SK-N-SH (cell line): ENCODE data around the gene C7orf33. TPM values are rescaled to one million over a fixed set of nuclear protein-coding genes. Genes with fewer than 3 reads are reported as not detected.

Experiments
- CTCF ChIA-PET: fragments of 300-600, 350-600 bp; formaldehyde crosslinking; extraction: SDS; loops from one replicate; lab custom pipeline; 2021; lab: Yijun Ruan, JAX
- POLR2A ChIA-PET: fragments of 350-600 bp; sonication (Branson Sonifier 250); formaldehyde crosslinking; extraction: SDS; loops from one replicate; lab custom pipeline; 2020; ENCODE audit warnings: antibody characterized with exemption, inconsistent platforms; lab: Yijun Ruan, JAX
- DNase-seq: peaks from one replicate; pipeline ENCODE4 v3.0.0; 2012
- H2AFZ ChIP-seq: fragments of 200-600 bp; sonication (generic); 2 replicates; pipeline ENCODE4 v1.8.1; 2016; ENCODE audit warnings: antibody characterized with exemption, mild to moderate bottlenecking, low read depth
- H3F3A ChIP-seq: fragments of 200-600 bp; sonication (generic); replicated peaks from 2 replicates; pipeline ENCODE3; 2016; ENCODE audit warnings: antibody characterized with exemption, mild to moderate bottlenecking; ENCODE audit not compliant: insufficient read depth
- H3K27ac ChIP-seq, 2 experiments: fragments of 200-500 bp in 1 of 2; fragments of 200-600 bp in 1 of 2; sonication (Bioruptor generic) in 1 of 2; sonication (generic), shearing (Covaris generic) in 1 of 2; 2 replicates each; pipeline versions ENCODE4 v1.5.1 to v1.6.1; 2014 to 2016; ENCODE audit warnings: low read depth in 2 of 2, inconsistent platforms in 1 of 2, low read length in 1 of 2, mild to moderate bottlenecking in 1 of 2, mixed read lengths in 1 of 2
- H3K27me3 ChIP-seq: fragments of 200-600 bp; sonication (generic), shearing (Covaris generic); 2 replicates; pipeline ENCODE4 v1.6.1; 2016; ENCODE audit warnings: mixed run types; ENCODE audit not compliant: insufficient read depth
- H3K36me3 ChIP-seq, 2 experiments: fragments of 200-500 bp in 1 of 2; fragments of 200-600 bp in 1 of 2; sonication (Bioruptor generic) in 1 of 2; sonication (generic) in 1 of 2; replicated peaks in 1 of 2; 2 replicates each; pipeline versions ENCODE3 to v1.5.1; 2014 to 2016; ENCODE audit warnings: low read length in 1 of 2, mild to moderate bottlenecking in 1 of 2; ENCODE audit not compliant: insufficient read depth in 2 of 2, control insufficient read depth in 1 of 2
- H3K4me1 ChIP-seq, 2 experiments: fragments of 200-500 bp in 1 of 2; fragments of 200-600 bp in 1 of 2; sonication (Bioruptor generic) in 1 of 2; sonication (generic), shearing (Covaris generic) in 1 of 2; 2 replicates each; pipeline versions ENCODE4 v1.5.1 to v1.6.1; 2014 to 2016; ENCODE audit warnings: low read depth in 1 of 2, low read length in 1 of 2, mixed run types in 1 of 2; ENCODE audit not compliant: insufficient read depth in 2 of 2, control insufficient read depth in 1 of 2
- H3K4me2 ChIP-seq: fragments of 200-600 bp; sonication (generic), shearing (Covaris generic); 2 replicates; pipeline ENCODE4 v1.6.1; 2017; ENCODE audit warnings: mixed run types
- H3K4me3 ChIP-seq, 2 experiments: fragments of 200-500 bp in 1 of 2; fragments of 200-600 bp in 1 of 2; sonication (Bioruptor generic) in 1 of 2; sonication (generic), shearing (Covaris generic) in 1 of 2; 2 replicates each; pipeline versions ENCODE4 v1.5.1 to v1.8.1; 2014 to 2016; ENCODE audit warnings: low read depth in 2 of 2, inconsistent platforms in 1 of 2, low read length in 1 of 2, mild to moderate bottlenecking in 1 of 2, mixed read lengths in 1 of 2, moderate library complexity in 1 of 2
- H3K79me2 ChIP-seq: fragments of 200-600 bp; sonication (generic); 2 replicates; pipeline ENCODE4 v1.8.1; 2017; ENCODE audit warnings: mild to moderate bottlenecking; ENCODE audit not compliant: insufficient read depth
- H3K9ac ChIP-seq: fragments of 200-600 bp; sonication (generic); 2 replicates; pipeline ENCODE4 v1.6.1; 2017; ENCODE audit warnings: mixed run types
- H3K9me2 ChIP-seq: fragments of 200-600 bp; sonication (generic); 2 replicates; pipeline ENCODE4 v1.6.1; 2017; ENCODE audit warnings: mixed run types
- H3K9me3 ChIP-seq: fragments of 200-600 bp; sonication (generic); 2 replicates; pipeline ENCODE4 v1.6.1; 2017; ENCODE audit warnings: mixed run types, mild to moderate bottlenecking, moderate library complexity
- H4K20me1 ChIP-seq: fragments of 200-600 bp; sonication (generic); 2 replicates; pipeline ENCODE4 v1.6.1; 2017; ENCODE audit warnings: mild to moderate bottlenecking, mixed run types; ENCODE audit not compliant: insufficient read depth
- EP300 ChIP-seq, 2 experiments: IDR thresholded peaks; 2 replicates each; pipeline versions ENCODE4 v1.4.0 to v1.6.1; 2012; ENCODE audit warnings: borderline replicate concordance in 1 of 2, low read depth in 1 of 2, low read length in 1 of 2
- NFIC ChIP-seq: IDR thresholded peaks from 2 replicates; pipeline ENCODE4 v1.4.0; 2012; ENCODE audit warnings: borderline replicate concordance
- PBX3 ChIP-seq: IDR thresholded peaks from 2 replicates; pipeline ENCODE4; 2012
- RXRA ChIP-seq: IDR thresholded peaks from 2 replicates; pipeline ENCODE4 v1.4.0; 2012; ENCODE audit warnings: low read depth, mild to moderate bottlenecking, borderline replicate concordance
- WGBS: methylation state at CpG from one replicate; pipeline ENCODE4 v1.1.6; 2017; ENCODE audit warnings: low lambda C conversion rate; 5-methylcytosine and 5-hydroxymethylcytosine counted together
- polyA plus RNA-seq, 3 experiments: library from polyadenylated mRNA; depleted of rRNA; stranded (reverse); fragments of >200 nt; gene quantifications; 2 replicates each; pipeline ENCODE4 v1.2.3, GENCODE V29; 2012
- TF ChIP-seq, protein P1 (sequence below): fragments of 150-350 bp; IDR thresholded peaks from 2 replicates; pipeline ENCODE4 v1.6.1; 2017; ENCODE audit warnings: antibody characterized with exemption, low read length, low read depth, borderline replicate concordance
- TF ChIP-seq, protein P2 (sequence below): IDR thresholded peaks from 2 replicates; pipeline ENCODE4 v1.6.1; 2012; ENCODE audit warnings: mild to moderate bottlenecking, low read depth, low read length, moderate library complexity

Gene C7orf33
- polyA plus RNA-seq, 1 of the 3 experiments (the other 2 are of a cell fraction): not detected

- TF ChIP-seq PBX3: peak; percentile 69
Measured at GRCh38 chr7:148623586-148624282, 33.2 kb downstream of the C7orf33 start (continued).

- Histone ChIP-seq H4K20me1 (no peaks in the 10 kb centered on the region), H3K9me3 (no peaks in the 10 kb centered on the region), H3K27me3 (no peaks in the 10 kb centered on the region), H3K9me2 (no peaks in the 10 kb centered on the region), H3K36me3 (no peaks in the 10 kb centered on the region), H3K79me2 (no peaks in the 10 kb centered on the region), H3K9ac (no peak overlapping the region), H3K27ac (no peak overlapping the region), H3K4me2 (no peak overlapping the region), H3K4me3 (no peak overlapping the region), H3K4me1 (peaks cover 0 to 24% of the 10 kb centered on the region in 2 experiments; a peak in 2 of 4 replicates), H2AFZ (no peak overlapping the region), H3F3A (no peaks in the 10 kb centered on the region)
- ChIA-PET POLR2A (interaction anchor here (0.6 kb wide), 1 partner anchor 32 kb away, joined by 3 read pairs; no protein-coding TSS in a partner anchor), CTCF (interaction anchor here (0.6 to 2.4 kb wide), 6 partner anchors 9 to 338 kb away, joined by 3 to 9 read pairs (median 5); no protein-coding TSS in a partner anchor)
- TF ChIP-seq NFIC: no peak
- TF ChIP-seq, protein P1, sequence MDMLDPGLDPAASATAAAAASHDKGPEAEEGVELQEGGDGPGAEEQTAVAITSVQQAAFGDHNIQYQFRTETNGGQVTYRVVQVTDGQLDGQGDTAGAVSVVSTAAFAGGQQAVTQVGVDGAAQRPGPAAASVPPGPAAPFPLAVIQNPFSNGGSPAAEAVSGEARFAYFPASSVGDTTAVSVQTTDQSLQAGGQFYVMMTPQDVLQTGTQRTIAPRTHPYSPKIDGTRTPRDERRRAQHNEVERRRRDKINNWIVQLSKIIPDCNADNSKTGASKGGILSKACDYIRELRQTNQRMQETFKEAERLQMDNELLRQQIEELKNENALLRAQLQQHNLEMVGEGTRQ: no peak
- TF ChIP-seq, protein P2, sequence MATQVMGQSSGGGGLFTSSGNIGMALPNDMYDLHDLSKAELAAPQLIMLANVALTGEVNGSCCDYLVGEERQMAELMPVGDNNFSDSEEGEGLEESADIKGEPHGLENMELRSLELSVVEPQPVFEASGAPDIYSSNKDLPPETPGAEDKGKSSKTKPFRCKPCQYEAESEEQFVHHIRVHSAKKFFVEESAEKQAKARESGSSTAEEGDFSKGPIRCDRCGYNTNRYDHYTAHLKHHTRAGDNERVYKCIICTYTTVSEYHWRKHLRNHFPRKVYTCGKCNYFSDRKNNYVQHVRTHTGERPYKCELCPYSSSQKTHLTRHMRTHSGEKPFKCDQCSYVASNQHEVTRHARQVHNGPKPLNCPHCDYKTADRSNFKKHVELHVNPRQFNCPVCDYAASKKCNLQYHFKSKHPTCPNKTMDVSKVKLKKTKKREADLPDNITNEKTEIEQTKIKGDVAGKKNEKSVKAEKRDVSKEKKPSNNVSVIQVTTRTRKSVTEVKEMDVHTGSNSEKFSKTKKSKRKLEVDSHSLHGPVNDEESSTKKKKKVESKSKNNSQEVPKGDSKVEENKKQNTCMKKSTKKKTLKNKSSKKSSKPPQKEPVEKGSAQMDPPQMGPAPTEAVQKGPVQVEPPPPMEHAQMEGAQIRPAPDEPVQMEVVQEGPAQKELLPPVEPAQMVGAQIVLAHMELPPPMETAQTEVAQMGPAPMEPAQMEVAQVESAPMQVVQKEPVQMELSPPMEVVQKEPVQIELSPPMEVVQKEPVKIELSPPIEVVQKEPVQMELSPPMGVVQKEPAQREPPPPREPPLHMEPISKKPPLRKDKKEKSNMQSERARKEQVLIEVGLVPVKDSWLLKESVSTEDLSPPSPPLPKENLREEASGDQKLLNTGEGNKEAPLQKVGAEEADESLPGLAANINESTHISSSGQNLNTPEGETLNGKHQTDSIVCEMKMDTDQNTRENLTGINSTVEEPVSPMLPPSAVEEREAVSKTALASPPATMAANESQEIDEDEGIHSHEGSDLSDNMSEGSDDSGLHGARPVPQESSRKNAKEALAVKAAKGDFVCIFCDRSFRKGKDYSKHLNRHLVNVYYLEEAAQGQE: no peak
- no peak for DNase-seq
- 71% methylated on average over 4 of the region's 4 CpGs for WGBS
Measured at GRCh38 chr7:148624735-148625134, 34.2 kb downstream of the C7orf33 start.

- Histone ChIP-seq H3K27me3 (no peaks in the 10 kb centered on the region), H3K79me2 (no peaks in the 10 kb centered on the region), H3K4me1 (peaks cover 0 to 24% of the 10 kb centered on the region in 2 experiments; a peak in 2 of 4 replicates), H3K4me3 (no peak overlapping the region), H3K27ac (no peak overlapping the region), H3K9ac (no peak overlapping the region), H3K36me3 (no peaks in the 10 kb centered on the region), H3K9me2 (no peaks in the 10 kb centered on the region), H2AFZ (no peak overlapping the region), H3F3A (no peaks in the 10 kb centered on the region), H3K4me2 (no peak overlapping the region), H4K20me1 (no peaks in the 10 kb centered on the region), H3K9me3 (no peaks in the 10 kb centered on the region)
- ChIA-PET POLR2A (interaction anchor here (0.6 kb wide), 1 partner anchor 32 kb away, joined by 3 read pairs; no protein-coding TSS in a partner anchor), CTCF (interaction anchor here (0.9 to 2.4 kb wide), 4 partner anchors 8 to 338 kb away, joined by 3 to 8 read pairs (median 5); no protein-coding TSS in a partner anchor)
- DNase-seq: no peak
- TF ChIP-seq EP300 (IDR thresholded peaks at IDR 0.05; ENCODE audit: borderline replicate concordance in 1 of 2, low read depth in 1 of 2, low read length in 1 of 2) (0 out of 4 replicates have a peak, but pooled peaks of 1 of the 2 experiments have one; percentile 30), RXRA (no peak)
- WGBS: 94% methylated on average over 3 of the region's 3 CpGs
Measured at GRCh38 chr7:148625342-148625741, 34.8 kb downstream of the C7orf33 start.
